A673 (cell line): ENCODE measurements around the gene ZNF488.

ENCODE experiments used
- CTCF ChIP-seq: fragments of 300-800, 200-600 bp; sonication (generic); conservative IDR thresholded peaks from 2 replicates; pipeline ENCODE4 v1.5.1; 2017; ENCODE audit warnings: low read depth, mild to moderate bottlenecking, antibody characterized with exemption, low read length, moderate library complexity, mixed read lengths
- EZH2 ChIP-seq: fragments of 200-600 bp; sonication (generic); IDR thresholded peaks from 2 replicates; pipeline ENCODE4 v1.6.1; 2017; ENCODE audit warnings: borderline replicate concordance, low read depth, mild to moderate bottlenecking, mixed read lengths, antibody characterized with exemption, low read length; ENCODE audit not compliant: poor library complexity, severe bottlenecking

- TF ChIP-seq CTCF: no peak
- no peak for TF ChIP-seq EZH2
These were observed 39.4 kb upstream of the ZNF488 start for GRCh38 chr10:47423476-47423875.
